ENCODE data around the gene TBXA2R.

Gene TBXA2R

DNA sequence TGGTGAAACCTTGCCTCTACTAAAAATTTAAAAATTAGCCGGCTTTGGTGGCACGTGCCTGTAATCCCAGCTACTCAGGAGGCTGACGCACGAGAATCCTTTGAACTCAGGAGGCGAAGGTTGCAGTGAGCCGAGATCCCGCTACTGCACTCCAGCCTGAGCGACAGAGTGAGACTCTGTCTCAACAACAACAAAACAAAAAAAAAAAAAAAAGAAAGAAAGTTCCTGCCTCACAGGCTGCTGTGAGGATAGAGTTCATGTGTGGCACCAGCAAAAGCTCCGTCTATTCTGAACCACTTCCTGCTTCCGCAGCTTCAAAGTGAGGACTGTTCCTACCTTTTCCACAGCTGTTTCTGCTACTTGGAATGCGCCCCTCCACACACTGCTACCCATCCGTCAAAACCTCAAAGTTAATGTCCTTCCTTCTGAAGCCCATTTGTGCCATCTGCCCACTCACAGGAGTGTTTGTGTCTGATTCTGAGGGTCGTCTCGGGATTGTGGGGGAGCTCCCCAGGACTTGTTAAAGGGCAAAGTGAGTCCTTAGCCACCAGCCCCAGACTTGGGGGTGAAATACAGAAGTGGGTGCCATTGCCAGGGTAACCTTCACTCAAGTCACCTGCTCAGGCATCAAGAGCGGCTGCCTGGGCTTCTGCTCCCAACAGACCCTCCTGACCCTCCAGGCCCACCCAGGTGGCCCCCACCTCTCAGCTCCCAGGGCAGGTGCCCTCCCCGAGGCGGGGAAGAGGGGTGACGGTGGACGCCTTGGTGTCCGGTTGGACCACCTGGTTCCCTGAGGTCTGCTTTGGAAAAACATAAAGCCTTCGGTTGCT is 52.2 kb downstream of the TBXA2R start:
- ChIA-PET POLR2A (no interaction called here), CTCF (no interaction called here)
- DNase-seq (ENCODE audit: extremely low spot score): no peak
- TF ChIP-seq LEF1 (IDR thresholded peaks at IDR 0.05; ENCODE audit: borderline replicate concordance): no peak
- no peak for TF ChIP-seq TARDBP (IDR thresholded peaks at IDR 0.05)
- TF ChIP-seq NFRKB (IDR thresholded peaks at IDR 0.05): no peak
- no peak for TF ChIP-seq FOXM1 (IDR thresholded peaks at IDR 0.05; ENCODE audit: borderline replicate concordance)

DNA sequence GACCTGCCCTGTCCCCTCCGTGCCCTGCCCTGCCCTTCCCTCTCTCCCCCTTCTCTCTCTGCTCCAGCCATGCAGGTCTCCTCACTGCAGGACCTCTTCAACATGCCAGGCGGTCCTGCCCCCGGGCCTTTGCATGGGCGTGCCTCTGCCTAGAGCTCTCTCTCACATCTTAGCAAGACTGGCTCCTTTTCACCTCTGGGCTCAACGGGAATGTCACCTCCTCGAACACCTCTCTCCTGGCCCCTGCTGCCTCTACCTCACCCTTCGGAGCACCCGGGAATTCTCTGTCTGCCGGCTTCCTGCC is 54.9 kb downstream of the TBXA2R start:
- no peak for TF ChIP-seq FOXM1 (IDR thresholded peaks at IDR 0.05; ENCODE audit: borderline replicate concordance)
- TF ChIP-seq ARNT (IDR thresholded peaks at IDR 0.05): no peak
- TF ChIP-seq, protein P1, sequence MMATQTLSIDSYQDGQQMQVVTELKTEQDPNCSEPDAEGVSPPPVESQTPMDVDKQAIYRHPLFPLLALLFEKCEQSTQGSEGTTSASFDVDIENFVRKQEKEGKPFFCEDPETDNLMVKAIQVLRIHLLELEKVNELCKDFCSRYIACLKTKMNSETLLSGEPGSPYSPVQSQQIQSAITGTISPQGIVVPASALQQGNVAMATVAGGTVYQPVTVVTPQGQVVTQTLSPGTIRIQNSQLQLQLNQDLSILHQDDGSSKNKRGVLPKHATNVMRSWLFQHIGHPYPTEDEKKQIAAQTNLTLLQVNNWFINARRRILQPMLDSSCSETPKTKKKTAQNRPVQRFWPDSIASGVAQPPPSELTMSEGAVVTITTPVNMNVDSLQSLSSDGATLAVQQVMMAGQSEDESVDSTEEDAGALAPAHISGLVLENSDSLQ (IDR thresholded peaks at IDR 0.05): no peak
- no peak for TF ChIP-seq CTBP1 (IDR thresholded peaks at IDR 0.05; ENCODE audit: borderline replicate concordance)
- no peak for TF ChIP-seq SP1 (IDR thresholded peaks at IDR 0.05)
- TF ChIP-seq NFRKB (IDR thresholded peaks at IDR 0.05): no peak
- POLR2A ChIA-PET: no interaction called here
- CTCF ChIA-PET: no interaction called here
- DNase-seq (ENCODE audit: extremely low spot score): no peak

DNA sequence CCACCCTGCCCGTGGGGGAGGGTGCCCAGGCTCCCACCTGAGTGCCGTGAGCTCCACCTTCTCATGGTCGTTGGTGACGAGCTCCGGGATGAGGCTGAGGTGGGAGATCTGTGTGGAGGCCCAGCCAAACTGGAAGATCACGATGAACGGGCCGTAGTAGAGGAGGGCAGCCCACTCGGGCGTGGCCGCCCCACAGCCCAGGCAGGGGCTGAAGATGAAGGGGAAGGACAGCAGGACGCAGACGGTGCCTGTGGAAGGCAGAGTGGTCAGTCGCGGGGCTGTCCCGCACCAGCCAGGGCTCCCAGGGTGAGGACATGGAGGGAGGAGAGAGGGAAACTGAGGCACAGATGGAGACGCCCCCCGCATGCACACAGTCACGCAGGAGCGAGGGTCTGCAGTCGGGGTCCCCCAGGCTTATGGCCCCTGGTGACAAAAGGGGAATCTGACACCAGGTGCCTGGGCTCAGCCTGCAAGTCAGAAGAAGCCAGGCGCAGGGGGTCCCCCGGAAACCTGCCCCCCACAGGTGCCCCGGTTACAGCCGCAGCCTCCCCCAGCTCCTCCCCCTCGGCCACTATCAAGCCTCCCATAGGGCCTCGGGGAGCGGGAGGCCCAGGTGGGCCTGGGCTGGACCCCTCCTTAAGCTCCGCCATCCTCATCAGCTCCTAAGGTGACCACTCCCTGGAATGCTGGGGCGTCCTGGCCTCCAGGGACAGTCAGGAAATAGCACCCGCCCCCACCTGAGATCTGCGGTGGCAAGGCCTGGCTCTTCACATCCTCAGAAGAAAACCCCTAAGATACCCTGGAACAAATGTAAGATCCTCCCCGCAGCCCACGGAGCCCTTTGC is 55.5 kb downstream of the TBXA2R start:
- POLR2A ChIA-PET: no interaction called here

DNA sequence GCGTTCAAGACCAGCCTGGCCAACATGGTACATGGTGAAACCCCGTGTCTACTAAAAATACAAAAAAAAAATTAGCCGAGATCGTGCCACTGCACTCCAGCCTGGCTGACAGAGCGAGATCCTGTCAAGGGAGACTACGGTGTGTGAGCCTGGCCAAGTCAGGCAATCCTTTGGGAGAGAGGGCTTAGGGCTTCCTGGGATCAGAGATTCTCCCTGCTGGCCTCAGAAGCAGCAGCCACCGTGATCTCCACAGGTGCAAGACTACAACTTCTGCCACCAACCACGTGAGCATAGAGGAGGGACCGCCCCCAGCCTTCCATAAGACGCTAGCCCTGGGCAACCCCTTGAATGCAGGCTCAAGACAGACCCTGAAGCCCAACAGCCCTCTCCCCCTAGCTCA is 56.9 kb downstream of the TBXA2R start:
- POLR2A ChIA-PET: no interaction called here
- CTCF ChIA-PET: no interaction called here
- TF ChIP-seq LEF1 (IDR thresholded peaks at IDR 0.05; ENCODE audit: borderline replicate concordance) (no peak), FOXM1 (IDR thresholded peaks at IDR 0.05; ENCODE audit: borderline replicate concordance) (no peak), SP1 (IDR thresholded peaks at IDR 0.05) (no peak), TARDBP (IDR thresholded peaks at IDR 0.05) (no peak), ARNT (IDR thresholded peaks at IDR 0.05) (no peak), NFRKB (IDR thresholded peaks at IDR 0.05) (no peak), ZNF384 (IDR thresholded peaks at IDR 0.05) (no peak), SUZ12 (IDR thresholded peaks at IDR 0.05) (no peak), HDGF (IDR thresholded peaks at IDR 0.05; ENCODE audit: borderline replicate concordance) (no peak), CTBP1 (IDR thresholded peaks at IDR 0.05; ENCODE audit: borderline replicate concordance) (no peak)
- TF ChIP-seq, protein P1 (IDR thresholded peaks at IDR 0.05): no peak
- no peak for DNase-seq (ENCODE audit: extremely low spot score)

More for the DNA sequence above, 55.5 kb downstream of the TBXA2R start:
- CTCF ChIA-PET: interaction anchor here (0.6 kb wide), 1 partner anchor 25 kb away, joined by 4 read pairs; no protein-coding TSS in a partner anchor
- TF ChIP-seq BHLHE40 (IDR thresholded peaks at IDR 0.05; ENCODE audit: borderline replicate concordance) (no peak), ARNT (IDR thresholded peaks at IDR 0.05) (no peak), FOXA1 (IDR thresholded peaks at IDR 0.05) (no peak), SP1 (IDR thresholded peaks at IDR 0.05) (no peak), HDGF (IDR thresholded peaks at IDR 0.05; ENCODE audit: borderline replicate concordance) (no peak), TARDBP (IDR thresholded peaks at IDR 0.05) (no peak), FOXM1 (IDR thresholded peaks at IDR 0.05; ENCODE audit: borderline replicate concordance) (no peak), SUZ12 (IDR thresholded peaks at IDR 0.05) (no peak), ELF4 (IDR thresholded peaks at IDR 0.05) (no peak), ZNF384 (IDR thresholded peaks at IDR 0.05) (no peak), L3MBTL2 (conservative IDR thresholded peaks at IDR 0.05) (no peak), FOXK2 (IDR thresholded peaks at IDR 0.05) (no peak), LEF1 (IDR thresholded peaks at IDR 0.05; ENCODE audit: borderline replicate concordance) (no peak), CTBP1 (IDR thresholded peaks at IDR 0.05; ENCODE audit: borderline replicate concordance) (no peak)
- no peak for DNase-seq (ENCODE audit: extremely low spot score)

DNA sequence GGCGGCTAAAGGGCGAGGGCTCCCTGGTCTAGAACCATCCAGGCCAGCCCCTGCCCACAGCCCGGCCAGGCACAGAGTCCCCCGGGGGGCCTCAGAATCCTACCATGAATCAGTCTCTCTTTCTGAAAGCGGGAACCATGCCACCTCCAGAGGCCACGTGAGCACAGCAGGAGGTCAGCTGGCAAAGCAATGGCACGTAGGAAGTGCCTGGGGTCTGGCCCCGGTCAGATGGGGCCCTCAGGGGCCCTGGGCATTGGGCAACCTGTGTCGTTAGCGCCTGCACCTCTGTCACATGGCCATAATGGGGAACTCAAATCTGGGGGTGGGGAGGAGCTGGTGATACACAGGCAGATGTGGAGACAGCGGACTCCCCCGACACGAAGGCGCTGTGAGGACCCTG is 58.1 kb downstream of the TBXA2R start:
- TF ChIP-seq ARNT (IDR thresholded peaks at IDR 0.05) (no peak), FOXM1 (IDR thresholded peaks at IDR 0.05; ENCODE audit: borderline replicate concordance) (no peak), LEF1 (IDR thresholded peaks at IDR 0.05; ENCODE audit: borderline replicate concordance) (no peak), ELF4 (IDR thresholded peaks at IDR 0.05) (no peak), SUZ12 (IDR thresholded peaks at IDR 0.05) (no peak), L3MBTL2 (conservative IDR thresholded peaks at IDR 0.05) (no peak), TARDBP (IDR thresholded peaks at IDR 0.05) (no peak), NFRKB (IDR thresholded peaks at IDR 0.05) (no peak), CTBP1 (IDR thresholded peaks at IDR 0.05; ENCODE audit: borderline replicate concordance) (no peak), BHLHE40 (IDR thresholded peaks at IDR 0.05; ENCODE audit: borderline replicate concordance) (no peak), HDGF (IDR thresholded peaks at IDR 0.05; ENCODE audit: borderline replicate concordance) (no peak), FOXK2 (IDR thresholded peaks at IDR 0.05) (no peak), FOXA1 (IDR thresholded peaks at IDR 0.05) (no peak), ZNF384 (IDR thresholded peaks at IDR 0.05) (no peak), SP1 (IDR thresholded peaks at IDR 0.05) (no peak)
- TF ChIP-seq, protein P1 (IDR thresholded peaks at IDR 0.05): no peak
- ChIA-PET CTCF (no interaction called here), POLR2A (no interaction called here)
- no peak for DNase-seq (ENCODE audit: extremely low spot score)

Data from HEK293T (cell line).